PC-3 (cell line): ENCODE measurements around the gene PLEKHO1. TPM values are rescaled to one million over a fixed set of nuclear protein-coding genes. Genes with fewer than 3 reads are reported as not detected.
A peak's percentile ranks its signal among the peaks of the same experiment; 100 is the strongest.

Experiments
- ATAC-seq: fragments of 200-7000 bp; cut with Tn5 transposase; 2 replicates; pipeline ENCODE4 v1.9.1; 2020; ENCODE audit warnings: mild to moderate bottlenecking, moderate library complexity
- BruUV-seq: library from RNA; stranded (reverse); fragments of 400-500 nt; replicated peaks from 2 replicates; lab custom pipeline; 2021; lab: Mats Ljungman, UMichigan
- CTCF ChIA-PET: fragments of 300-600 bp; sonication (Branson Sonifier 250); formaldehyde crosslinking; loops from one replicate; lab custom pipeline; 2022; ENCODE audit warnings: antibody characterized with exemption; lab: Charles Lee
- POLR2A ChIA-PET: fragments of 300-600 bp; sonication (Branson Sonifier 250); formaldehyde crosslinking; loops from one replicate; lab custom pipeline; 2022; ENCODE audit warnings: antibody characterized with exemption; ENCODE audit not compliant: unreplicated experiment; lab: Charles Lee
- DNase-seq: peaks from one replicate; pipeline ENCODE4 v3.0.0-alpha.2; 2015
- H2AFZ ChIP-seq: fragments of 300-600 bp; sonication (generic); 2 replicates; pipeline ENCODE4 v1.6.0; 2016; ENCODE audit warnings: antibody characterized with exemption, low read length
- H3F3A ChIP-seq: fragments of 300-600 bp; sonication (generic); one replicate; pipeline ENCODE4 v1.6.0; 2017; ENCODE audit warnings: antibody characterized with exemption, low read length, control low read depth, mild to moderate bottlenecking; ENCODE audit not compliant: unreplicated experiment
- H3K27ac ChIP-seq: fragments of 300-600 bp; sonication (generic); 2 replicates; pipeline ENCODE4 v1.5.1; 2016; ENCODE audit warnings: mild to moderate bottlenecking, low read length
- H3K27me3 ChIP-seq: fragments of 300-600 bp; sonication (generic); 2 replicates; pipeline ENCODE4 v1.6.1; 2016; ENCODE audit warnings: low read length, mixed read lengths
- H3K36me3 ChIP-seq: fragments of 300-600 bp; sonication (generic); 2 replicates; pipeline ENCODE4 v1.6.1; 2016; ENCODE audit warnings: low read depth, mixed run types, low read length, mixed read lengths
- H3K4me1 ChIP-seq: fragments of 300-600 bp; sonication (generic); 2 replicates; pipeline ENCODE4 v1.5.1; 2016; ENCODE audit warnings: low read length; ENCODE audit not compliant: insufficient read depth
- H3K4me2 ChIP-seq: fragments of 300-600 bp; sonication (generic); 2 replicates; pipeline ENCODE4 v1.6.0; 2016; ENCODE audit warnings: low read length
- H3K4me3 ChIP-seq: fragments of 300-600 bp; sonication (generic); 2 replicates; pipeline ENCODE4 v1.5.1; 2016; ENCODE audit warnings: mild to moderate bottlenecking, low read length, mixed read lengths
- H3K79me2 ChIP-seq: fragments of 300-600 bp; sonication (generic); 2 replicates; pipeline ENCODE4 v1.6.1; 2017; ENCODE audit warnings: low read length, mixed read lengths
- H3K9ac ChIP-seq: fragments of 300-600 bp; sonication (generic); 2 replicates; pipeline ENCODE4 v1.6.0; 2016; ENCODE audit warnings: mild to moderate bottlenecking, low read length
- H3K9me2 ChIP-seq: fragments of 300-600 bp; sonication (generic); replicated peaks from 2 replicates; pipeline ENCODE4 v1.6.1; 2016; ENCODE audit warnings: mixed run types, low read length, mixed read lengths
- H3K9me3 ChIP-seq: fragments of 300-600 bp; sonication (generic); 2 replicates; pipeline ENCODE4 v1.6.1; 2016; ENCODE audit warnings: low read length, mixed read lengths
- H4K20me1 ChIP-seq: fragments of 300-600 bp; sonication (generic); 2 replicates; pipeline ENCODE4 v1.6.1; 2016; ENCODE audit warnings: low read length, mixed read lengths
- EZH2 ChIP-seq: fragments of 300-600 bp; sonication (generic); IDR thresholded peaks from one replicate; pipeline ENCODE4 v1.6.1; 2017; ENCODE audit warnings: antibody characterized with exemption, mild to moderate bottlenecking, low read length; ENCODE audit not compliant: unreplicated experiment
- EZH2phosphoT487 ChIP-seq: fragments of 300-600 bp; sonication (generic); IDR thresholded peaks from 2 replicates; pipeline ENCODE4 v1.6.1; 2018; ENCODE audit warnings: mild to moderate bottlenecking, antibody characterized with exemption, low read length, borderline replicate concordance
- intact Hi-C: fragments of 100-400 bp; cut with micrococcal nuclease; formaldehyde crosslinking; loops from 2 replicates; pipeline ENCODE4 v1.9.0; 2023
- total RNA-seq: library from RNA; depleted of rRNA; stranded (reverse); fragments of >200 nt; gene quantifications from 2 replicates; pipeline ENCODE4 v1.2.3, GENCODE V29; 2014
- TF ChIP-seq, protein P1 (sequence below): fragments of 300-600 bp; sonication (generic); conservative IDR thresholded peaks from 2 replicates; pipeline ENCODE4 v1.5.1; 2017; ENCODE audit warnings: antibody characterized with exemption, low read depth, mild to moderate bottlenecking, low read length

PLEKHO1 gene
- total RNA-seq, 1 experiment from 2014 or later: 13.8 TPM

- H3K9me2 ChIP-seq: no peaks in the 10 kb centered on the region
- H3K27me3 ChIP-seq: no peaks in the 10 kb centered on the region
- H4K20me1 ChIP-seq: no peaks in the 10 kb centered on the region
- POLR2A ChIA-PET: no interaction called here
- H3F3A ChIP-seq: no peaks in the 10 kb centered on the region
- BruUV-seq: no TSS peak
- CTCF ChIA-PET: no interaction called here
- peaks cover 21% of the 10 kb centered on the region for H3K4me1 ChIP-seq
- no peaks in the 10 kb centered on the region for H3K9me3 ChIP-seq
- peak; percentile 78 for DNase-seq
- no peak overlapping the region for H3K4me3 ChIP-seq
- ATAC-seq: peak; percentile 87
- peak overlapping the region; percentile 18 for H3K4me2 ChIP-seq
- TF ChIP-seq EZH2 (no peak), EZH2phosphoT487 (no peak)
- TF ChIP-seq, protein P1, sequence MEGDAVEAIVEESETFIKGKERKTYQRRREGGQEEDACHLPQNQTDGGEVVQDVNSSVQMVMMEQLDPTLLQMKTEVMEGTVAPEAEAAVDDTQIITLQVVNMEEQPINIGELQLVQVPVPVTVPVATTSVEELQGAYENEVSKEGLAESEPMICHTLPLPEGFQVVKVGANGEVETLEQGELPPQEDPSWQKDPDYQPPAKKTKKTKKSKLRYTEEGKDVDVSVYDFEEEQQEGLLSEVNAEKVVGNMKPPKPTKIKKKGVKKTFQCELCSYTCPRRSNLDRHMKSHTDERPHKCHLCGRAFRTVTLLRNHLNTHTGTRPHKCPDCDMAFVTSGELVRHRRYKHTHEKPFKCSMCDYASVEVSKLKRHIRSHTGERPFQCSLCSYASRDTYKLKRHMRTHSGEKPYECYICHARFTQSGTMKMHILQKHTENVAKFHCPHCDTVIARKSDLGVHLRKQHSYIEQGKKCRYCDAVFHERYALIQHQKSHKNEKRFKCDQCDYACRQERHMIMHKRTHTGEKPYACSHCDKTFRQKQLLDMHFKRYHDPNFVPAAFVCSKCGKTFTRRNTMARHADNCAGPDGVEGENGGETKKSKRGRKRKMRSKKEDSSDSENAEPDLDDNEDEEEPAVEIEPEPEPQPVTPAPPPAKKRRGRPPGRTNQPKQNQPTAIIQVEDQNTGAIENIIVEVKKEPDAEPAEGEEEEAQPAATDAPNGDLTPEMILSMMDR: no peak
- intact Hi-C loops: loop anchor here (5.0 kb wide), 1 partner anchor 34 kb away; no protein-coding TSS in a partner anchor
- H2AFZ ChIP-seq: no peak overlapping the region
- H3K36me3 ChIP-seq: no peaks in the 10 kb centered on the region
- H3K27ac ChIP-seq: peak overlapping the region; percentile 42
- H3K9ac ChIP-seq: no peak overlapping the region
- H3K79me2 ChIP-seq: no peaks in the 10 kb centered on the region
These were observed 28.4 kb upstream of the PLEKHO1 start for GRCh38 chr1:150121236-150121862.

GRCh38 chr1:150126811-150127210 lies 22.9 kb upstream of the PLEKHO1 start:
- H3K27me3 ChIP-seq: no peaks in the 10 kb centered on the region
- CTCF ChIA-PET: no interaction called here
- H3K9ac ChIP-seq: no peak overlapping the region
- no peak overlapping the region for H3K27ac ChIP-seq
- H3K79me2 ChIP-seq: no peaks in the 10 kb centered on the region
- TF ChIP-seq EZH2: no peak
- TF ChIP-seq, protein P1: no peak
- no peak for TF ChIP-seq EZH2phosphoT487
- no peaks in the 10 kb centered on the region for H3K9me2 ChIP-seq
- DNase-seq (peak; percentile 22), ATAC-seq (no peak)
- no peaks in the 10 kb centered on the region for H3F3A ChIP-seq
- no peak overlapping the region for H3K4me2 ChIP-seq
- BruUV-seq: no TSS peak
- H3K4me1 ChIP-seq: peaks cover 11% of the 10 kb centered on the region
- POLR2A ChIA-PET: no interaction called here
- H3K4me3 ChIP-seq: no peak overlapping the region
- no peaks in the 10 kb centered on the region for H4K20me1 ChIP-seq
- H2AFZ ChIP-seq: no peak overlapping the region
- H3K36me3 ChIP-seq: peaks cover 4% of the 10 kb centered on the region; the same call in 1 of the 2 replicates
- intact Hi-C loops: no loop called here
- no peaks in the 10 kb centered on the region for H3K9me3 ChIP-seq

DNA sequence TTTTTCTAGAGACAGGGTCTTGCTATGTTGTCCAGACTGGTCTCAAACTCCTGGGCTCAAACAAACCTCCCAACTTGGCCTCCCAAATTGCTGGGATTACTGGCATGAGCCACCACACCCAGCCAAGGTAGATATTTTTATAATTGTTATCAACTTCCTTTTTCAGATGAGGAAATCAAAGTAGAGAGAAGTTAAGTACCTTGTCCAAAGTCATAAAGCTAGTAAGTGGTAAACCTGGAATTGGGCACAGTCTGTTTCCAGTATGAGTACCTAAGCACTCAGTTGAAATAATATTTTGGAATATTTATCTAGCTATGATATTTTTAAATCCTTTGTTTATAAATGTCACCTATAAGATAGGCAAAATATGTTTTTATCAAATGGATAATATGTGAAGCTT lies 22.3 kb upstream of the PLEKHO1 start:
- no peak for DNase-seq
- no peak for ATAC-seq
- Histone ChIP-seq H3K4me1 (peaks cover 7% of the 10 kb centered on the region; the same call in 1 of the 2 replicates), H3K27ac (no peak overlapping the region), H3K79me2 (no peaks in the 10 kb centered on the region), H3K36me3 (peaks cover 4% of the 10 kb centered on the region; the same call in 1 of the 2 replicates), H4K20me1 (no peaks in the 10 kb centered on the region), H2AFZ (no peak overlapping the region), H3K4me2 (no peak overlapping the region), H3K4me3 (no peak overlapping the region), H3K9ac (no peak overlapping the region), H3K27me3 (no peaks in the 10 kb centered on the region), H3F3A (no peaks in the 10 kb centered on the region), H3K9me3 (no peaks in the 10 kb centered on the region), H3K9me2 (no peaks in the 10 kb centered on the region)
- BruUV-seq: no TSS peak
- TF ChIP-seq, protein P1: no peak
- TF ChIP-seq EZH2phosphoT487 (no peak), EZH2 (no peak)
- intact Hi-C loops: no loop called here
- ChIA-PET CTCF (no interaction called here), POLR2A (no interaction called here)
